ENCODE measurements around the gene CEBPE.

Gene CEBPE

DNA sequence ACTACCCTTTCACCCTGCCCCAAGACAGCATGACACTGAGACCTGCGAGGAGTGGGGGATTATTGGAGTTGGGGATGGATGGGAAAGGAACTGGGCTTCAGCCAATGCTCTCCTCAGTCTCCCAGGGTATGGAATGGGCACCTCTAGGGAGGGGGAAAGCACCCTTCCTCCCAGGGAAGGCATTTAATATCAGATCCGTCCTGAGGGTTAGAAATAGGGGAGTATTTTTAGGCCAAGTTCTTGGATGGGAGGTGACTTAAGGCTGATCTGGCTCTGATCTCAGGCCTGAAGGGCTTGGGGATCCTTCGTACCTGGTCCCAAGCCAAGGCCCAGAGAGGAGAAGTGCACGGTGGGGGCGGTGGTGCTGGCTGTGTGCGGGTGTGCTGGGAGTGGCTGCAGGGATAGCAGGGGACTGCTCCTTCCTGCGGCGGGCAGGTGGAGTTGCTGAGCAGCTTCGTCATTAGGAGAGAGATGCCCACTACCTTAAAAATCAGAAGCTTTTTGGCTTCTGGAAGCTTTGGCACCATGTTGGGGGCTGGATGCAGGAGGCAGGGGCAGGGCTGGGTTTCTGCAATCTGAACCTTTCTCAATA lies 7.0 kb upstream of the CEBPE start:
- DNase-seq (ENCODE audit: low spot score) (no peak), ATAC-seq (ENCODE audit: low read depth) (no peak)
- H3K4me1 ChIP-seq (ENCODE audit: insufficient read depth, poor library complexity, severe bottlenecking) = peaks cover 2% of the 10 kb centered on the region
- H3K27ac ChIP-seq (ENCODE audit: poor library complexity, severe bottlenecking) = no peak overlapping the region
- no peak overlapping the region for H3K4me3 ChIP-seq (ENCODE audit: severe bottlenecking)
- no peaks in the 10 kb centered on the region for H3K36me3 ChIP-seq (ENCODE audit: low read depth)
- H3K9me3 ChIP-seq (ENCODE audit: severe bottlenecking) = no peaks in the 10 kb centered on the region
- TF ChIP-seq, protein P1, sequence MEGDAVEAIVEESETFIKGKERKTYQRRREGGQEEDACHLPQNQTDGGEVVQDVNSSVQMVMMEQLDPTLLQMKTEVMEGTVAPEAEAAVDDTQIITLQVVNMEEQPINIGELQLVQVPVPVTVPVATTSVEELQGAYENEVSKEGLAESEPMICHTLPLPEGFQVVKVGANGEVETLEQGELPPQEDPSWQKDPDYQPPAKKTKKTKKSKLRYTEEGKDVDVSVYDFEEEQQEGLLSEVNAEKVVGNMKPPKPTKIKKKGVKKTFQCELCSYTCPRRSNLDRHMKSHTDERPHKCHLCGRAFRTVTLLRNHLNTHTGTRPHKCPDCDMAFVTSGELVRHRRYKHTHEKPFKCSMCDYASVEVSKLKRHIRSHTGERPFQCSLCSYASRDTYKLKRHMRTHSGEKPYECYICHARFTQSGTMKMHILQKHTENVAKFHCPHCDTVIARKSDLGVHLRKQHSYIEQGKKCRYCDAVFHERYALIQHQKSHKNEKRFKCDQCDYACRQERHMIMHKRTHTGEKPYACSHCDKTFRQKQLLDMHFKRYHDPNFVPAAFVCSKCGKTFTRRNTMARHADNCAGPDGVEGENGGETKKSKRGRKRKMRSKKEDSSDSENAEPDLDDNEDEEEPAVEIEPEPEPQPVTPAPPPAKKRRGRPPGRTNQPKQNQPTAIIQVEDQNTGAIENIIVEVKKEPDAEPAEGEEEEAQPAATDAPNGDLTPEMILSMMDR (IDR thresholded peaks at IDR 0.05; ENCODE audit: poor library complexity, severe bottlenecking) = no peak
- H3K27me3 ChIP-seq (ENCODE audit: insufficient read depth, poor library complexity, severe bottlenecking) = no peaks in the 10 kb centered on the region

- ATAC-seq (ENCODE audit: low read depth) = no peak
- H3K27ac ChIP-seq (ENCODE audit: poor library complexity, severe bottlenecking) = no peak overlapping the region
- TF ChIP-seq, protein P1 (IDR thresholded peaks at IDR 0.05; ENCODE audit: poor library complexity, severe bottlenecking) = no peak
Measured at GRCh38 chr14:23125011-23125410, 6.0 kb upstream of the CEBPE start.

GRCh38 chr14:23124337-23124954 lies 5.4 kb upstream of the CEBPE start:
- H3K9me3 ChIP-seq (ENCODE audit: severe bottlenecking) = no peaks in the 10 kb centered on the region
- H3K36me3 ChIP-seq (ENCODE audit: low read depth) = no peaks in the 10 kb centered on the region
- peaks cover 2% of the 10 kb centered on the region for H3K4me1 ChIP-seq (ENCODE audit: insufficient read depth, poor library complexity, severe bottlenecking)
- ATAC-seq (ENCODE audit: low read depth) (no peak), DNase-seq (ENCODE audit: low spot score) (no peak)
- no peak overlapping the region for H3K4me3 ChIP-seq (ENCODE audit: severe bottlenecking)
- H3K27ac ChIP-seq (ENCODE audit: poor library complexity, severe bottlenecking) = no peak overlapping the region
- TF ChIP-seq, protein P1 (IDR thresholded peaks at IDR 0.05; ENCODE audit: poor library complexity, severe bottlenecking) = no peak
- H3K27me3 ChIP-seq (ENCODE audit: insufficient read depth, poor library complexity, severe bottlenecking) = no peaks in the 10 kb centered on the region

More at GRCh38 chr14:23125011-23125410, 6.0 kb upstream of the CEBPE start:
- no peak for DNase-seq (ENCODE audit: low spot score)
- Histone ChIP-seq H3K27me3 (ENCODE audit: insufficient read depth, poor library complexity, severe bottlenecking) (no peaks in the 10 kb centered on the region), H3K4me3 (ENCODE audit: severe bottlenecking) (no peak overlapping the region), H3K4me1 (ENCODE audit: insufficient read depth, poor library complexity, severe bottlenecking) (peaks cover 2% of the 10 kb centered on the region), H3K9me3 (ENCODE audit: severe bottlenecking) (no peaks in the 10 kb centered on the region), H3K36me3 (ENCODE audit: low read depth) (no peaks in the 10 kb centered on the region)

GRCh38 chr14:23123419-23123818 lies 4.4 kb upstream of the CEBPE start:
- Histone ChIP-seq H3K9me3 (ENCODE audit: severe bottlenecking) (no peaks in the 10 kb centered on the region), H3K36me3 (ENCODE audit: low read depth) (no peaks in the 10 kb centered on the region), H3K4me1 (ENCODE audit: insufficient read depth, poor library complexity, severe bottlenecking) (peaks cover 2% of the 10 kb centered on the region), H3K27me3 (ENCODE audit: insufficient read depth, poor library complexity, severe bottlenecking) (no peaks in the 10 kb centered on the region), H3K27ac (ENCODE audit: poor library complexity, severe bottlenecking) (no peak overlapping the region), H3K4me3 (ENCODE audit: severe bottlenecking) (no peak overlapping the region)
- DNase-seq (ENCODE audit: low spot score) (no peak), ATAC-seq (ENCODE audit: low read depth) (0 out of 3 replicates have a peak, but pooled peaks have one; percentile 6)
- TF ChIP-seq, protein P1 (IDR thresholded peaks at IDR 0.05; ENCODE audit: poor library complexity, severe bottlenecking) = no peak

DNA sequence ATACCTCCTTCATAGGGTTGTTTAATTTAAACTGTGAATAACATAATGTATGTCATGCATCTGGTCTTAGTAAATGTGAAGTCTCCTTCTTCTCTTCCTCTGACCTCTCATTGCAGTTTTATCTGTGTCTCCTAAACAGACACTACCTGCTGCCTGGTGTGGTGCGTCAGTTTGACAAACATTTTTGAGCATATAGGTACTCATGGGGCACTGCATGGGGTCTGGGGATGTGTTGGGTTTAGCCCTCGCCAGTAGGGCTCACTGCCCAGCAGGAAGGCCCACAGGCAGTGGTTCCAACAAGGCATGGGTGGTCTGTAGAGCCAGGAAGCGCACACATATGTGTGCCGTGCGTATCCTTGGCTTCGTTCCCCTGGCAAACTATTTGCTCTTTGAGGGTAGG lies 3.0 kb upstream of the CEBPE start:
- H3K4me1 ChIP-seq (ENCODE audit: insufficient read depth, poor library complexity, severe bottlenecking) = peaks cover 2% of the 10 kb centered on the region
- no peak overlapping the region for H3K27ac ChIP-seq (ENCODE audit: poor library complexity, severe bottlenecking)
- H3K9me3 ChIP-seq (ENCODE audit: severe bottlenecking) = no peaks in the 10 kb centered on the region
- H3K27me3 ChIP-seq (ENCODE audit: insufficient read depth, poor library complexity, severe bottlenecking) = no peaks in the 10 kb centered on the region
- no peak for ATAC-seq (ENCODE audit: low read depth)
- TF ChIP-seq, protein P1 (IDR thresholded peaks at IDR 0.05; ENCODE audit: poor library complexity, severe bottlenecking) = no peak
- H3K36me3 ChIP-seq (ENCODE audit: low read depth) = no peaks in the 10 kb centered on the region
- H3K4me3 ChIP-seq (ENCODE audit: severe bottlenecking) = no peak overlapping the region
- DNase-seq (ENCODE audit: low spot score) = no peak
